ENCODE results near the gene CCDC188.
"Not testable (repeated sequence)": the region's sequence is repeated elsewhere in the genome, so short reads cannot be mapped to it uniquely, and the experiment has no call there.

CCDC188 gene

GRCh38 chr22:20170170-20170569, 19.3 kb upstream of the CCDC188 start:
- DNase-seq (ENCODE audit: low read depth): no peak

GRCh38 chr22:20169253-20169822, 18.5 kb upstream of the CCDC188 start:
- no peak for DNase-seq (ENCODE audit: low read depth)

- no peak for DNase-seq (ENCODE audit: low read depth)
Measured at GRCh38 chr22:20167643-20168322, 16.9 kb upstream of the CCDC188 start.

GRCh38 chr22:20166703-20167102, 15.8 kb upstream of the CCDC188 start:
- DNase-seq (ENCODE audit: low read depth): no peak

- no peak for DNase-seq (ENCODE audit: low read depth)
Measured at GRCh38 chr22:20165913-20166312, 15.1 kb upstream of the CCDC188 start.

- no peak for DNase-seq (ENCODE audit: low read depth)
Measured at GRCh38 chr22:20165421-20165820, 14.6 kb upstream of the CCDC188 start.

- DNase-seq (ENCODE audit: low read depth): no peak
Measured at GRCh38 chr22:20164863-20165262, 14.0 kb upstream of the CCDC188 start.

GRCh38 chr22:20160041-20160440, 9.2 kb upstream of the CCDC188 start:
- DNase-seq (ENCODE audit: low read depth): no peak

GRCh38 chr22:20159531-20159930, 8.7 kb upstream of the CCDC188 start:
- not testable (repeated sequence) for DNase-seq (ENCODE audit: low read depth)

GRCh38 chr22:20159076-20159475, 8.2 kb upstream of the CCDC188 start:
- DNase-seq (ENCODE audit: low read depth): no peak

GRCh38 chr22:20158391-20159036, 7.7 kb upstream of the CCDC188 start:
- no peak for DNase-seq (ENCODE audit: low read depth)

GRCh38 chr22:20157430-20158183, 6.8 kb upstream of the CCDC188 start:
- no peak for DNase-seq (ENCODE audit: low read depth)

- DNase-seq (ENCODE audit: low read depth): peak; percentile 87
Measured at GRCh38 chr22:20156611-20157429, 6.0 kb upstream of the CCDC188 start.

GRCh38 chr22:20156042-20156389, 5.2 kb upstream of the CCDC188 start:
- DNase-seq (ENCODE audit: low read depth): no peak

GRCh38 chr22:20155330-20156041, 4.6 kb upstream of the CCDC188 start:
- DNase-seq (ENCODE audit: low read depth): no peak

- no peak for DNase-seq (ENCODE audit: low read depth)
Measured at GRCh38 chr22:20154602-20155187, 3.8 kb upstream of the CCDC188 start.

GRCh38 chr22:20153945-20154344, 3.1 kb upstream of the CCDC188 start:
- DNase-seq (ENCODE audit: low read depth): no peak

- DNase-seq (ENCODE audit: low read depth): no peak
Measured at GRCh38 chr22:20152464-20152890, 1.6 kb upstream of the CCDC188 start.

GRCh38 chr22:20151276-20151588, 377 bp upstream of the CCDC188 start:
- no peak for DNase-seq (ENCODE audit: low read depth)

GRCh38 chr22:20149257-20150250, 1.3 kb downstream of the CCDC188 start:
- no peak for DNase-seq (ENCODE audit: low read depth)

Measured in activated gamma-delta T cell treated with anti-CD3 and anti-CD28 coated beads, Interleukin-2, amount 50 U/mL, for 16 hours (primary cell).